ENCODE data around the gene GRIA3. TPM values are rescaled to one million over a fixed set of nuclear protein-coding genes. Genes with fewer than 3 reads are reported as not detected.
"Not testable (repeated sequence)": the region's sequence is repeated elsewhere in the genome, so short reads cannot be mapped to it uniquely, and the experiment has no call there.

GRIA3 gene
- total RNA-seq, 2 experiments from 2014 or later, result not detected

DNA sequence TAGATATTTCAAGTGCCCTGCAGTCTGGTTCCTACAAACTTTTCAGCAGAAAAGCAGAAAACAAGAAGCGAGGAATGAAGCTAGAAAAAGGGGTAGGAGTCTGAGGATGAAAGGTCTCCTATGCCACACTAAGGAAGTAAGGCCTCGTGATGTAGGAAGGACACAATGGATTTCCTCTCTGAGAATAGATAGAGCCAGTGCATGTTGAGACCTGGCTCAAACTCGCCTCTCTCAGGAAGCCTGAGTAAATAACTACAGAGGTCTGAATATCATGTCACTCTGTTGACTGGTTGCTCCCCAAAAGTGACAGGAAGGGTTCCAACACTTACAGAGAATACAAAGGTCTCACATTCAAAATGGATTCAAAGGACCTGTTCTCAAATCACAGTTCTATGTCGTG is 93.3 kb downstream of the GRIA3 start:
- POLR2A ChIA-PET, result interaction anchor here (0.8 kb wide), 1 partner anchor 23 kb away, joined by 5 read pairs; no protein-coding TSS in a partner anchor
- no peaks in the 10 kb centered on the region for H3K9me3 ChIP-seq (ENCODE audit: low read length)
- TF ChIP-seq, protein P1, sequence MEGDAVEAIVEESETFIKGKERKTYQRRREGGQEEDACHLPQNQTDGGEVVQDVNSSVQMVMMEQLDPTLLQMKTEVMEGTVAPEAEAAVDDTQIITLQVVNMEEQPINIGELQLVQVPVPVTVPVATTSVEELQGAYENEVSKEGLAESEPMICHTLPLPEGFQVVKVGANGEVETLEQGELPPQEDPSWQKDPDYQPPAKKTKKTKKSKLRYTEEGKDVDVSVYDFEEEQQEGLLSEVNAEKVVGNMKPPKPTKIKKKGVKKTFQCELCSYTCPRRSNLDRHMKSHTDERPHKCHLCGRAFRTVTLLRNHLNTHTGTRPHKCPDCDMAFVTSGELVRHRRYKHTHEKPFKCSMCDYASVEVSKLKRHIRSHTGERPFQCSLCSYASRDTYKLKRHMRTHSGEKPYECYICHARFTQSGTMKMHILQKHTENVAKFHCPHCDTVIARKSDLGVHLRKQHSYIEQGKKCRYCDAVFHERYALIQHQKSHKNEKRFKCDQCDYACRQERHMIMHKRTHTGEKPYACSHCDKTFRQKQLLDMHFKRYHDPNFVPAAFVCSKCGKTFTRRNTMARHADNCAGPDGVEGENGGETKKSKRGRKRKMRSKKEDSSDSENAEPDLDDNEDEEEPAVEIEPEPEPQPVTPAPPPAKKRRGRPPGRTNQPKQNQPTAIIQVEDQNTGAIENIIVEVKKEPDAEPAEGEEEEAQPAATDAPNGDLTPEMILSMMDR (conservative IDR thresholded peaks at IDR 0.05; ENCODE audit: low read length), result no peak
- intact Hi-C loops (cut with micrococcal nuclease; ENCODE audit: unreplicated experiment), result no loop called here
- DNase-seq (ENCODE audit: low spot score), result no peak
- H2AFZ ChIP-seq (ENCODE audit: low read length), result no peak overlapping the region
- no peaks in the 10 kb centered on the region for H3K4me1 ChIP-seq (ENCODE audit: insufficient read depth, low read length, poor library complexity, severe bottlenecking)
- H3K79me2 ChIP-seq (ENCODE audit: insufficient read depth, low read depth, low read length), result no peaks in the 10 kb centered on the region
- no peak overlapping the region for H3K27ac ChIP-seq (ENCODE audit: low read depth, low read length, poor library complexity, severe bottlenecking)
- H3K4me2 ChIP-seq (ENCODE audit: low read length), result no peak overlapping the region
- no peak overlapping the region for H3K4me3 ChIP-seq (ENCODE audit: low read depth, low read length, poor library complexity, severe bottlenecking)
- CTCF ChIA-PET (ENCODE audit: unreplicated experiment), result no interaction called here
- BruUV-seq (replicated peaks), result no TSS peak
- no peaks in the 10 kb centered on the region for H4K20me1 ChIP-seq (ENCODE audit: insufficient read depth, low read length)
- no peaks in the 10 kb centered on the region for H3K36me3 ChIP-seq (ENCODE audit: insufficient read depth, low read length)
- no peaks in the 10 kb centered on the region for H3K9me2 ChIP-seq (ENCODE audit: insufficient read depth, low read length)

DNA sequence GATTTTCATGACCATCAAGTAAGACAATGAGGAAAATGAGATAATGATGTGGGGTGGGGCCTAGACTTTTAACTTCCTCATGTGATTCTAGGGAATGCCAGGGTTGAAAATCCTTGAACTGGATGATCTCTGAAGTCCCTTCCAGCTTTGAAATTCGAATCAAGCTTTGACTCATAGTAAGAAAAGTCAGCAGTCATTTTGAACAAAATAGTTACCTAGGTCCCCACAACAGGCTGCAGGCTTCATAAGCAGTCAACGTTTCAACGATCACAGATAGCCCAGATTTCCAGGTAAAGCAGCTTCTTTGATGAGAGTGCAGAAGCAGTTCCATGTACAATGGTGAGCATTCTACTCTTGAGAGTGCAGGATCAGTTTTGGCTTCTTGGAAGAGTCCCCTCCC is 93.7 kb downstream of the GRIA3 start:
- Histone ChIP-seq H3K79me2 (ENCODE audit: insufficient read depth, low read depth, low read length) (no peaks in the 10 kb centered on the region), H3K4me2 (ENCODE audit: low read length) (no peak overlapping the region), H3K9me2 (ENCODE audit: insufficient read depth, low read length) (no peaks in the 10 kb centered on the region), H3K4me1 (ENCODE audit: insufficient read depth, low read length, poor library complexity, severe bottlenecking) (no peaks in the 10 kb centered on the region), H4K20me1 (ENCODE audit: insufficient read depth, low read length) (no peaks in the 10 kb centered on the region), H3K4me3 (ENCODE audit: low read depth, low read length, poor library complexity, severe bottlenecking) (no peak overlapping the region), H3K36me3 (ENCODE audit: insufficient read depth, low read length) (no peaks in the 10 kb centered on the region), H3K27ac (ENCODE audit: low read depth, low read length, poor library complexity, severe bottlenecking) (no peak overlapping the region), H2AFZ (ENCODE audit: low read length) (no peak overlapping the region), H3K9me3 (ENCODE audit: low read length) (no peaks in the 10 kb centered on the region)
- CTCF ChIA-PET (ENCODE audit: unreplicated experiment), result no interaction called here
- no peak for DNase-seq (ENCODE audit: low spot score)
- TF ChIP-seq, protein P1 (conservative IDR thresholded peaks at IDR 0.05; ENCODE audit: low read length), result no peak
- TF ChIP-seq EZH2phosphoT487 (IDR thresholded peaks at IDR 0.05; ENCODE audit: borderline replicate concordance, low read depth, low read length), result no peak
- POLR2A ChIA-PET, result no interaction called here
- no TSS peak for BruUV-seq (replicated peaks)
- intact Hi-C loops (cut with micrococcal nuclease; ENCODE audit: unreplicated experiment), result no loop called here

DNA sequence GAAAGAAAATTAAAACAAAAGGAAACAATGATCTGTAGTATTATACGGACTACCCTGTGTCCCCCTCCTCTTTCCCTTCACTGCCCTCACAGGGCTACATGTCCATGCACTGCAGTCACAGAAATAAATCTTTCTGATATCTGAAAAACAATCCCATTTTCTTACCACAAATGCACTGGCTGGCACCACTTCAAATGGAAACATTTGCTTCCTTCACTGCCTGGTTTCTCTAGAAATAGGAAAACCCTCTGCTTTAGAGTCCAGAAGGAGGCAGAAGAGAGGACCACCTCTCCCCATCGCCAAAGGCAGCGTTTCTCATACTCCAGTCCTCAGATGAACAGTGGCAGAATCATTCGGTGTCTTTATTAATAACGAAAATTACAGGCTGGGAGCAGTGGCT is 98.2 kb downstream of the GRIA3 start:
- DNase-seq (ENCODE audit: low spot score), result no peak
- Histone ChIP-seq H3K4me2 (ENCODE audit: low read length) (no peak overlapping the region), H3K9me3 (ENCODE audit: low read length) (no peaks in the 10 kb centered on the region), H3K9me2 (ENCODE audit: insufficient read depth, low read length) (no peaks in the 10 kb centered on the region), H3K36me3 (ENCODE audit: insufficient read depth, low read length) (no peaks in the 10 kb centered on the region), H3K27ac (ENCODE audit: low read depth, low read length, poor library complexity, severe bottlenecking) (no peak overlapping the region), H3K79me2 (ENCODE audit: insufficient read depth, low read depth, low read length) (no peaks in the 10 kb centered on the region), H3K4me1 (ENCODE audit: insufficient read depth, low read length, poor library complexity, severe bottlenecking) (no peaks in the 10 kb centered on the region), H4K20me1 (ENCODE audit: insufficient read depth, low read length) (no peaks in the 10 kb centered on the region), H2AFZ (ENCODE audit: low read length) (no peak overlapping the region), H3K4me3 (ENCODE audit: low read depth, low read length, poor library complexity, severe bottlenecking) (no peak overlapping the region)
- POLR2A ChIA-PET, result no interaction called here
- TF ChIP-seq, protein P1 (conservative IDR thresholded peaks at IDR 0.05; ENCODE audit: low read length), result no peak
- TF ChIP-seq EZH2phosphoT487 (IDR thresholded peaks at IDR 0.05; ENCODE audit: borderline replicate concordance, low read depth, low read length), result no peak
- CTCF ChIA-PET (ENCODE audit: unreplicated experiment), result no interaction called here
- intact Hi-C loops (cut with micrococcal nuclease; ENCODE audit: unreplicated experiment), result no loop called here
- BruUV-seq (replicated peaks), result no TSS peak

DNA sequence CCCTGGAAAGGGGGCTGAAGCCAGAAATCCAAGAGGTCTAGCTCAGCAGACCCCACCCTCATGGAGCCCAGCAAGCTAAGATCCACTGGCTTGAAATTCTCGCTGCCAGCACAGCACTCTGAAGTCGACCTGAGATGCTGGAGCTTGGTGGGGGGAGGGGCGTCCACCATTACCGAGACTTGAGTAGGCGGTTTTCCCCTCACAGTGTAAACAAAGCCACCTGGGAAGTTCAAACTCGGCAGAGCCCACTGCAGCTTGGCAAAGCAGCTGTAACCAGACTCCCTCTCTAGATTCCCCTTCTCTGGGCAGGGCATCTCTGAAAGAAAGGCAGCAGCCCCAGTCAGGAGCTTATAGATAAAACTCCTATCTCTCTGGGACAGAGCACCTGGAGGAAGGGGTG is 99.3 kb downstream of the GRIA3 start:
- H4K20me1 ChIP-seq (ENCODE audit: insufficient read depth, low read length); CTCF ChIA-PET (ENCODE audit: unreplicated experiment); H3K4me1 ChIP-seq (ENCODE audit: insufficient read depth, low read length, poor library complexity, severe bottlenecking); H3K27ac ChIP-seq (ENCODE audit: low read depth, low read length, poor library complexity, severe bottlenecking); H3K36me3 ChIP-seq (ENCODE audit: insufficient read depth, low read length); H3K9me3 ChIP-seq (ENCODE audit: low read length); H3K9me2 ChIP-seq (ENCODE audit: insufficient read depth, low read length); H3K79me2 ChIP-seq (ENCODE audit: insufficient read depth, low read depth, low read length); POLR2A ChIA-PET; H3K4me2 ChIP-seq (ENCODE audit: low read length); intact Hi-C loops (cut with micrococcal nuclease; ENCODE audit: unreplicated experiment); BruUV-seq (replicated peaks); DNase-seq (ENCODE audit: low spot score); H3K4me3 ChIP-seq (ENCODE audit: low read depth, low read length, poor library complexity, severe bottlenecking); H2AFZ ChIP-seq (ENCODE audit: low read length): not testable (repeated sequence)

All from OCI-LY7 (cell line).